ENCODE data around the gene FAM186B. TPM values are rescaled to one million over a fixed set of nuclear protein-coding genes. Genes with fewer than 3 reads are reported as not detected.

The FAM186B gene
- total and polyA plus RNA-seq, 8 donors = 0.18 to 7.0 (median 0.27) TPM; not detected in 4

DNA sequence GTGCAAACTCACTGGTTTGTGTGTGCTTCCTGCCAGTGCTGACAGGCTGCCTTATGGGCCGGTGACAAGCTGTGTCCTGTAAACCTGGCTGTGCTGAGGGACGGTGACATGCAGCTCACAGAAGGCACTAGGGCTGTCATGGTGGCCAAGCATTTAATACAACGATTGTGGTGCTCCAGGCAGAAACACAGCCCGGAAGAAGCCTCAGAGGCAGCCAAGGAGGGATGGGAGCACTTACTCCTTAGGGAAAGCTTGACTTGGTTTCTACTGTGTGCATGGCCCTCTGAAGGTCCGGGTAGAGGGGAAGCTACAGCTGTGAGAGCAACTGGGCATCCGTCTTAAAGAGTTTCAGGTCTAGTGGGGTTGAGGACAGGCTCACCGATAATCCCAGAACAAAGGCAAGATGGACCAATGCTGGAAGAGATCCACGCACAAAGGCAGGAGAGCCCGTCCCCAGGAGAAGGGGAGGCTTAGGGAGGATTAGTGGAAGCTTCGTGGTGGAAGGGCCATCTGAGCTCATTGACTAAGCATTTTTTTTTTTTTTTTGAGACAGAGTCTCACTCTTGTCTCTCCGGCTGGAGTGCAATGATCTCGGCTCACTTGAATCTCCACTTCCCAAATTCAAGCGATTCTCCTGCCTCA is 26.8 kb downstream of the FAM186B start:
- peaks cover 8 to 27% (median 18%) of the 10 kb centered on the region in 4 donors for H3K4me1 ChIP-seq
- 80 to 90% (median 87%) methylated on average over 12 to 13 of the region's 13 CpGs for WGBS, 5 donors
- DNase-seq = no peak
- no peak for TF ChIP-seq POLR2AphosphoS5 (IDR thresholded peaks at IDR 0.05)
- no peak for TF ChIP-seq EP300 (IDR thresholded peaks at IDR 0.05)
- no peak for TF ChIP-seq POLR2A (IDR thresholded peaks at IDR 0.05)
- TF ChIP-seq CTCF (IDR thresholded peaks at IDR 0.05) = no peak
- H3K27ac ChIP-seq = no peak overlapping the region
- peaks cover 0 to 29% (median 13%) of the 10 kb centered on the region in 4 donors for H3K36me3 ChIP-seq
- intact Hi-C loops (cut with DNase I; ENCODE audit: low total_unique reads) = no loop called here
- H3K4me3 ChIP-seq = no peak overlapping the region
- no peaks in the 10 kb centered on the region for H3K9me3 ChIP-seq
- no peaks in the 10 kb centered on the region for H3K27me3 ChIP-seq

DNA sequence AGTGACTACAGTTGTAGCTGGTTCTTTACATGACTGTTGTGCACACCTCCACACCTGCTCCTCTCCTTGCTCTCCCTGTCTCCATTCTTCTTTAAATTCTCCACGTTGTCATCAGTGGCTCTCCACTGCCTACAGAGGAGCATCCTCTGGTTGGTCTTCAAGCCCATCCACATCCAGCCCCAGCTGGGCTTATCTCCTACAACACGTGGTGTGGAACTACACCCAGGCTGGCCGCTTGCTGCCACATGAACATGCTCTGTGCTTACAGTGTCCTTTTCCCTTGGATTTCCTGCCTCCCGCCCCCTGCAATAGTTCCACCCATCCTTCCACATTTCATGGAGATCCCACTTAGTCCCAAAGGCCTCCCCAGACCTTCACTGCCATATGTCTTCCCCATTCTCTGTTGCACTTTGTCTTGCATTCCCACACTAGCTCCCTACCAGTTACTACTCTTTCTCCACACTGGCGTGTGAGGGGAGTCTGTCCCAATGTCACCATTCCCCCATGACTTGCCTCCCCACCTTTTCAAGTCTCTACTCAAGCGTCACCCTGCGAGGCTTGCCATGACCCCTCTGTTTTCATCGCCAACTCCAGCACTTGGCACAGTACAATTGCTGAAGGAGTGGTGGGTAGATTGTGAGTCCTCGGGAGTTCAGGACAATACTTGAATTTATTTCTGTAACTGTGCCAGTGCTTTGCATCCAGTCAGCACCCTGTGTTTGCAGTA is 27.7 kb downstream of the FAM186B start:
- Histone ChIP-seq H3K4me1 (peaks cover 1 to 18% (median 13%) of the 10 kb centered on the region in 4 donors), H3K27me3 (no peaks in the 10 kb centered on the region), H3K4me3 (no peak overlapping the region), H3K9me3 (no peaks in the 10 kb centered on the region), H3K27ac (no peak overlapping the region), H3K36me3 (peaks cover 0 to 29% (median 15%) of the 10 kb centered on the region in 4 donors)
- WGBS, 5 donors = 70 to 81% (median 73%) methylated on average over 9 of the region's 9 CpGs
- intact Hi-C loops (cut with DNase I; ENCODE audit: low total_unique reads) = no loop called here
- no peak for TF ChIP-seq POLR2AphosphoS5 (IDR thresholded peaks at IDR 0.05)
- TF ChIP-seq EP300 (IDR thresholded peaks at IDR 0.05) = no peak
- TF ChIP-seq POLR2A (IDR thresholded peaks at IDR 0.05) = no peak
- no peak for TF ChIP-seq CTCF (IDR thresholded peaks at IDR 0.05)
- DNase-seq = no peak

DNA sequence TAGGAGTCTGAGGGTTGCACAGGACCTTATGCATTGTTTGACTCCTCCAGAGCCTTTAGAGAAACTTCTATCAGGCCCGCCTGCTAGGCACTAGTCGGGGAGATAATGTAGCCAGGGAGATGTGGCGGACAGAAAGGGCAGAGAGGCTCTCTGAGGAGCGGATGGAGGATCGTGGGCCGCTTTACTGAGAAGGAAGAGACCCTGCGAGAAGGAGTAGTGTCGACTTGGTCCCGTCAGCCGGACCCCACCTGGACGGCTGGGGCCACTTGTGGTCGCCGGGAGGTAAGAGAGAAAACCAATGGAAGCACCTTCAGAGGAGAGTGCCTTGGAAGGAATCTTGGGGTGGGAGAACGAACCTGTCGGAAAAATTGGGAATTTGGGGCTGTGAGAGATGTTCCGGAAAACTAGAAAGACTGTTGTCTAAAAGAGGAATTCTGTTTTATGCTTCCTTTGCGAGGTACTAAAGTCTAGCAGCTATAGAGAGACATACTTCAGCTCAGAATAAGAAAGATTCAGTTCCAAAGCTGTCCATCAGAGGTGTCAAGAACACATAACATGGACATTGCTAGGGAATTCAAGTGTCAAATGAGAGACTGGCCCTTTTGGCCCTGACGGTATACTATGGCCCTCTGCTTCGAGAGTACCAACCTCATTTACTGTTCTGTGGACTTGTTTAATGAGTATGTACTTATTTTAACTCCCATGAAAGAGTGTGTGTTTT is 36.8 kb downstream of the FAM186B start:
- peak overlapping the region; percentile 74 to 100 (median 97) for H3K4me3 ChIP-seq
- H3K9me3 ChIP-seq = no peaks in the 10 kb centered on the region
- 1 to 2% (median 2%) methylated on average over 19 of the region's 19 CpGs for WGBS, 5 donors
- peaks cover 15 to 30% (median 23%) of the 10 kb centered on the region in 4 donors for H3K36me3 ChIP-seq
- H3K27me3 ChIP-seq = no peaks in the 10 kb centered on the region
- TF ChIP-seq EP300 (IDR thresholded peaks at IDR 0.05) (no peak), POLR2AphosphoS5 (IDR thresholded peaks at IDR 0.05) (no peak), CTCF (IDR thresholded peaks at IDR 0.05) (no peak), POLR2A (IDR thresholded peaks at IDR 0.05) (no peak)
- H3K4me1 ChIP-seq = peaks cover 17 to 64% (median 40%) of the 10 kb centered on the region in 4 donors
- intact Hi-C loops (cut with DNase I; ENCODE audit: low total_unique reads) = no loop called here
- no peak for DNase-seq
- peak overlapping the region in 4 of 5 donors; percentile 91 to 98 (median 94) for H3K27ac ChIP-seq
